Mesendoderm (in vitro differentiated cells): ENCODE measurements around the gene BGN.

Experiments used
- DNase-seq: peaks from one replicate; pipeline ENCODE4 v3.0.0; 2013
- H2AK5ac ChIP-seq: 2 replicates; pipeline ENCODE4 v1.6.1; 2013; ENCODE audit warnings: low read length, inconsistent platforms
- H2BK120ac ChIP-seq: 2 replicates; pipeline ENCODE4 v1.6.1; 2013; ENCODE audit warnings: low read depth, mild to moderate bottlenecking, low read length, moderate library complexity, mixed read lengths
- H2BK15ac ChIP-seq: replicated peaks from 2 replicates; pipeline ENCODE4 v1.6.1; 2013; ENCODE audit warnings: low read depth, mild to moderate bottlenecking, moderate library complexity
- H2BK5ac ChIP-seq: 2 replicates; pipeline ENCODE4 v1.6.1; 2013; ENCODE audit warnings: low read length, inconsistent platforms
- H3K18ac ChIP-seq: 2 replicates; pipeline ENCODE4 v1.6.1; 2013; ENCODE audit warnings: mild to moderate bottlenecking, low read length, mixed read lengths
- H3K23ac ChIP-seq: one replicate; pipeline ENCODE4 v1.6.1; 2013; ENCODE audit warnings: low read length
- H3K27ac ChIP-seq: 2 replicates; pipeline ENCODE4 v1.5.1; 2013; ENCODE audit warnings: low read depth, mild to moderate bottlenecking, inconsistent platforms, low read length, moderate library complexity
- H3K27me3 ChIP-seq: 2 replicates; pipeline ENCODE4 v1.6.1; 2013; ENCODE audit warnings: low read length, control low read depth, mild to moderate bottlenecking, inconsistent platforms; ENCODE audit not compliant: insufficient read depth, poor library complexity
- H3K36me3 ChIP-seq: 2 replicates; pipeline ENCODE4 v1.6.1; 2013; ENCODE audit warnings: low read length, inconsistent platforms; ENCODE audit not compliant: control insufficient read depth, insufficient read depth
- H3K4ac ChIP-seq: one replicate; pipeline ENCODE4 v1.6.1; 2013; ENCODE audit warnings: low read depth, mild to moderate bottlenecking, low read length, moderate library complexity
- H3K4me1 ChIP-seq: 2 replicates; pipeline ENCODE4 v1.6.1; 2013; ENCODE audit warnings: low read depth, low read length, inconsistent platforms; ENCODE audit not compliant: control insufficient read depth
- H3K4me2 ChIP-seq: 2 replicates; pipeline ENCODE4 v1.6.1; 2013; ENCODE audit warnings: low read length
- H3K4me3 ChIP-seq: 2 replicates; pipeline ENCODE4 v1.5.1; 2013; ENCODE audit warnings: mild to moderate bottlenecking, low read length
- H3K56ac ChIP-seq: one replicate; pipeline ENCODE4 v1.6.1; 2013; ENCODE audit warnings: low read length
- H3K79me1 ChIP-seq: 2 replicates; pipeline ENCODE4 v1.6.1; 2013; ENCODE audit warnings: low read length, inconsistent platforms
- H3K79me2 ChIP-seq: 2 replicates; pipeline ENCODE4 v1.6.1; 2013; ENCODE audit warnings: mild to moderate bottlenecking, low read length; ENCODE audit not compliant: control insufficient read depth, insufficient read depth
- H3K9ac ChIP-seq: 2 replicates; pipeline ENCODE4 v1.6.1; 2013; ENCODE audit warnings: low read length, inconsistent platforms
- H4K5ac ChIP-seq: one replicate; pipeline ENCODE4 v1.6.1; 2013; ENCODE audit warnings: low read length
- H4K8ac ChIP-seq: one replicate; pipeline ENCODE4 v1.6.1; 2013; ENCODE audit warnings: low read depth, mild to moderate bottlenecking, control low read depth, low read length, moderate library complexity
- WGBS: extraction: QIAGEN DNeasy Blood & Tissue Kit; methylation state at CpG from one replicate; pipeline ENCODE4 v1.1.7; 2013; ENCODE audit warnings: low lambda C conversion rate, missing lambda C conversion rate; ENCODE audit not compliant: insufficient coverage; ENCODE audit errors: extremely low coverage; 5-methylcytosine and 5-hydroxymethylcytosine counted together

BGN gene

GRCh38 chrX:153557618-153558355 lies 63.0 kb downstream of the BGN start:
- DNase-seq = no peak
- Histone ChIP-seq H4K8ac (no peak overlapping the region), H3K18ac (no peak overlapping the region), H2BK120ac (no peak overlapping the region), H3K79me2 (no peaks in the 10 kb centered on the region), H2BK5ac (no peak overlapping the region), H2BK15ac (no peak overlapping the region), H3K27ac (no peak overlapping the region), H2AK5ac (no peak overlapping the region), H3K4me1 (no peaks in the 10 kb centered on the region), H4K5ac (no peak overlapping the region), H3K36me3 (no peaks in the 10 kb centered on the region), H3K4ac (no peak overlapping the region), H3K4me2 (no peak overlapping the region), H3K4me3 (no peak overlapping the region), H3K23ac (no peak overlapping the region), H3K79me1 (no peaks in the 10 kb centered on the region), H3K9ac (no peak overlapping the region), H3K56ac (no peak overlapping the region), H3K27me3 (no peaks in the 10 kb centered on the region)
- no CpG with 5 or more reads among the region's 19 CpGs for WGBS
